GM21825 (cell line): ENCODE data around the gene PLCD3.

ENCODE experiments used
- ATAC-seq: cut with Tn5 transposase; IDR thresholded peaks from one replicate; pipeline ENCODE4 v1.9.1; 2021; ENCODE audit warnings: mild to moderate bottlenecking, moderate library complexity; ENCODE audit not compliant: unreplicated experiment

PLCD3 gene

GRCh38 chr17:45118691-45119090, 13.6 kb downstream of the PLCD3 start:
- ATAC-seq, result no peak

GRCh38 chr17:45117848-45118646, 14.3 kb downstream of the PLCD3 start:
- ATAC-seq, result no peak

GRCh38 chr17:45117334-45117733, 15.0 kb downstream of the PLCD3 start:
- no peak for ATAC-seq

DNA sequence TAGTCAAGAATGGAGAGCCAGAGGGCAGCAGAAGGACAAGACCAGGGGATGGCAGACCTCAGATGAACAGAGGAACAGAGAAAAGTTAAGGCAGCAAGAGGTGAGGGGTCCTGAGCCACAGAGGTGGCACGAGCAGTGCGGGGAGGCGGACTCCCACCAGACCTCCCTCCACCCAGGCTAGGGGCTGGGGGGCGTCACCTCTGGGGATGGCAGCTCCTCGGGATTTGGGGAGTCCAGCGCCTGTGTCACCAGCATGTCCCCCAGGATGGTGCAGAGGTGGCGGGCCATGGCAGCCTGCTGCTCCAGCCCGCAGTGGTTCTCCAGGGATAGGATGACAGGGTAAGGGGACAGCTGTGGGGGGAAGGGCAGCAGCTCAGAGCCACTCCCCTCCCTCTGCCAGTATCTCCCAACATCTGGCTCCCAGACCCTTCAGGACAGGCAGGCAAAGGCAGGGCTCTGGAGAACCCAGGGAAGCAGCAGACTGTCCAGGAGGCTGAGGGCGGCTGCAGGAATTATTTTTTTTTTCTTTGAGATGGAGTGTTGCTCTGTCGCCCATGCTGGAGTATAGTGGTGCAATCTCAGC, 15.8 kb downstream of the PLCD3 start:
- ATAC-seq, result no peak

- ATAC-seq, result no peak
Observed at GRCh38 chr17:45115871-45116270, 16.4 kb downstream of the PLCD3 start.

DNA sequence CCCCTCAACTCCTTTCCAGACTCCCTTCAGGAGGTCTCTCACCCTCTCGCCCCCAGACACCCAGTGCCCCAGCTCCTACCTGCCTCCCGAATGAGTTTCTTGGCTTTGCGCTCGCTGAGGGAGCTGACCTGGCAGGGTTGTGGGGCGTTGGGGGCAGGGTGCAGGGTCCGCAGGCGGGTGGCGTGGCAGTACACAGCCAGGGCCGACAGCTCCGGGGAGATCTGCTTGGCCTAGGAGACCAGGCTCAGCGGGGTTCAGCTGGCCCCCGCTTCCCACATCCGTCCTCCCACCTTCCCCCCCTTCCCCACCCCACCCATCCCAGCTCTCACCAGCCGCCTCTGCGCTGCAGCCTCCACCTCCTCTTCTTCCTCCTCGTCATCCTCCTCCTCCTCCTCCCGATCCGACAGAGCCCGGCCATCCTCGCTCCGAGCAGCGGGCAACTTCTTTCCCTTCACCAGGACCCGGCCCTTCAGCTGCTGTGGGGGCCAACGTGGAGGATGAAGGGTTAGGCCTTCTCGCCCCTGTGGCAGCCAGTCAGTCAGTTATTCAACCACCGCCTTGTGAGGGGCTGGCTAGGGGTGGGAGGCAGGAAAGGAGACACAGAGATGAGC, 17.2 kb downstream of the PLCD3 start:
- no peak for ATAC-seq

GRCh38 chr17:45114117-45114932, 18.0 kb downstream of the PLCD3 start:
- ATAC-seq, result no peak

- no peak for ATAC-seq
Observed at GRCh38 chr17:45113424-45113754, 18.9 kb downstream of the PLCD3 start.

GRCh38 chr17:45112559-45113423, 19.5 kb downstream of the PLCD3 start:
- ATAC-seq, result no peak

DNA sequence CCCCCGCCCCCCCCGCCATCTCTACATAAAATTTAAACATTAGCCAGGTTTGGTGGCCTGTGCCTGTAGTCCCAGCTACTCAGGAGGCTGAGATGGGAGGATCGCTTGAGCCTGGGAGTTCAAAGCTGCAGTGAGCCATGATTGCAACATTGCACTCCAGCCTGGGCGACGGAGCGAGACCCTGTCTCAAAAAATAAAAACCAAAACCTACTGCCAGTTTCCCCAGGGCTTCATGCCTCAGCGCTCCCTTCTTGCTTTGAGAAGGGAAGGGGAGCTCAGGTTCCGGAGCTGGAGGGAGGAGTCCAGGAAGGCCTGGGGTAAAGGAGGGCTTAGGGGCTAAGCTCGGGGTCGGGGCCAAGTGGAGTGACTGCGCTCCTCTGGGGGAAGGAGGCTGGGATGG, 20.5 kb downstream of the PLCD3 start:
- no peak for ATAC-seq

DNA sequence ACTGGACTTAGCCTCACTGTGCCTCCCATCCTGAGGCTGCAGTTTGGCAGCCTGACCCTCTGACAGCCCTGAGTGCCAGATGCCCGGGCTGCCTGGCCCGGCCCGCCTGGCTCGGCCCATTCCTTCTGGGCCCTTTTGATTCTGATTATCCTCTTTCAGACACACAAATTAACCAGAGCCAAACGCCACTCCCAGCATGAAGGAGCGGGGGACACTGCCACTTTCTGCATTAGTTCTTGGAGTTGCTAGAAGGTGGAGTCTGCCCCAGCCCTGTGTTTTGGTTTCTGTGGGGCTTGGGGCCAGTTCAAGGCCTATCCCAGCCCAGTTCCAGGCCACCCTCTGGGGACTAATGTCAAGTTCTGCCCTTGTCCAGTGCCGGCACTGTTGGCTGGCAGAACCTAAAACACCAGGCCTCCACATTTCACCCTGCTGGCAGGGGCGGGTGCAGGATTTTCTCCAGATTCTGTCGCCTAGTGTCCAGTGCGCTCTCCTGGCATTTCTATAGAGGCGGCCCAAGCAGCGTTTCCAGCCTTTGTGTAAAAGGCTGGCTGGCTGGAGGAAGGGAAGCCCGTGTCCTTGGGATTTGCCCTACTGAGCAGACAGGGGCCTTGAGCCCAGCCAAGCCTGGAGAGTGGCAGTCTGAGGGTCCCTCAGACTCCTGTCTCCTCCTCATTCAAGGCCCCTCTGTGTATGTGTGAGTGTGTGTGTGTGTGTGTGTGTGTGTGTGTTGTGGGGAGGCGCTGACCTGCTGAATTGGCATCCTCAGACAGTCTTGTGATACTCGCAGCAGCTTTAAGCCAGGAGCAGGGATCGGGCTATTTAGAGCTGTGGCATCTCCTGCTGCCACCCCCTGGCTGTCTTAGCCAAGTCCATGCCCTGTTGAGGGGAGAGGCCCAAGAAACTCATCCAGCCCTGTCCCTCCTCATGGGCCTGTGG, 21.4 kb downstream of the PLCD3 start:
- no peak for ATAC-seq

GRCh38 chr17:45108595-45109521, 23.5 kb downstream of the PLCD3 start:
- no peak for ATAC-seq

DNA sequence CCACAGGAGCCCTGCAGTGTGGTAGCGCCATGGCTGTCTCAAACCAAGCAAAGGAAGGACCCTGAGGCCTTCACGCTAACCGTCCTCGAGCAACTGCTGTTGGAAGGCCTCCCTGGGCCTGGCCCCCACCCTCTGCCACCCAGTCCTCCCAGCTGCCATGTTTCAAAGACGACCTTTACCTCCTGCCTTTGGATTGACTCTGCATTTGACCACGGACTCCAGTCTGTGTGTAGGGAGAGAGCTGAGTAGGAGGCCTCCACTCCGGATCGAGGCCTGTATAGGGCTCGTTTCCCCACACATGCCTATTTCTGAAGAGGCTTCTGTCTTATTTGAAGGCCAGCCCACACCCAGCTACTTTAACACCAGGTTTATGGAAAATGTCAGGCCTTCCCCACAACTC, 24.3 kb downstream of the PLCD3 start:
- ATAC-seq, result no peak

DNA sequence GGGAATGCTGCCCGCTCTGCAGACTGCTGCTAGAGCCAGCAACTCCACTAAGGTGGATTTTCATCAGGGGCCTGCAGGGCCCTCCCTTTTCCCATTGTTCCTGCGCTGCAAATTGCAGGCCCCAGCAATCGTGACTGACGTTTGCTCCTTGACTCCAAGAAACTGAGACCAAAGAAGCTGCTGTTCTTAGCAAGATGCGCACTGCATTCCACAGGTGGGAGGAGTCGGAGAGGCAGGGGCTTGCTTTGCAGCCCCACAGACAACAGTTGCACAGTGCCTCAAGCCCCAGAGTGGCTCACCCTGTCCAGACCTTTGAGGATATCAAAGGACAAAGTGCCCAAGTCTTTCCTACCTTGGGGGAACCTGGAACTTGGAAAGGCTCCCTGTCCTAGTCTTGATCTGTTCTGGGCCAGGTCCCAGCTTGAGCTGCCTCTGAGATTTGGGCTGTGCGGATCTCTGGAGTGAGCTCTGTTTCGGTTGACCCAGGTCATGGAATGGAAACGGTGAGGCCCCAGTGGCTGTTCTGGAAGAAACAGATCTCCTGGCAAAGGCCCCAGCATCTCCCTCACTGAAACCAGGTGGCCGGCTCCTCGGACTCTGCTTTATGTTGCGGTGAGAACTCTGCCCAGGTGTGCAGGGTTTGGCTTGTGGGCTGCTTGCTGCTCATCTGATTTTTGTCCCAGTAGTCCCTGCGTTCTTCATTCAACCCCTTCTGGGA, 24.9 kb downstream of the PLCD3 start:
- no peak for ATAC-seq

GRCh38 chr17:45106582-45106981, 25.7 kb downstream of the PLCD3 start:
- ATAC-seq, result no peak

DNA sequence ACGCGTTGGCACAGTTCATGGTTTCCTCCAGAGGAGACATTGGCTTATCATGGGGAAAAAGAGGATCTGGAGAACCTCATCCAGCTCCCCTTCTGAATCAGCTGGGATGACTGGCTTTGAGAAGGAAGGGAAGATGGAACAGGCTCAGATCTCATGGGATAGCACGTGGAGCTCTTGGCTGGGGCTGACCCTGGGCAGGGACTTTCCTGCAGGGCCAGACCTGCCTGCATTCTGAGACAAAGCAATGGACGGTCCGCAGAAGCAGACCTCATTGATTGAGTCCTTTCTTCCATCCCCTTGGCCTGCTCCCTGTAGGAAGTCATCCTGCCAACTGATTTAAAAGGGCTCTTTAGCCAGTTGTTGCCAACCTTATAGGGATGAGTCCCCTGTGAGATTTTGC, 26.2 kb downstream of the PLCD3 start:
- no peak for ATAC-seq

DNA sequence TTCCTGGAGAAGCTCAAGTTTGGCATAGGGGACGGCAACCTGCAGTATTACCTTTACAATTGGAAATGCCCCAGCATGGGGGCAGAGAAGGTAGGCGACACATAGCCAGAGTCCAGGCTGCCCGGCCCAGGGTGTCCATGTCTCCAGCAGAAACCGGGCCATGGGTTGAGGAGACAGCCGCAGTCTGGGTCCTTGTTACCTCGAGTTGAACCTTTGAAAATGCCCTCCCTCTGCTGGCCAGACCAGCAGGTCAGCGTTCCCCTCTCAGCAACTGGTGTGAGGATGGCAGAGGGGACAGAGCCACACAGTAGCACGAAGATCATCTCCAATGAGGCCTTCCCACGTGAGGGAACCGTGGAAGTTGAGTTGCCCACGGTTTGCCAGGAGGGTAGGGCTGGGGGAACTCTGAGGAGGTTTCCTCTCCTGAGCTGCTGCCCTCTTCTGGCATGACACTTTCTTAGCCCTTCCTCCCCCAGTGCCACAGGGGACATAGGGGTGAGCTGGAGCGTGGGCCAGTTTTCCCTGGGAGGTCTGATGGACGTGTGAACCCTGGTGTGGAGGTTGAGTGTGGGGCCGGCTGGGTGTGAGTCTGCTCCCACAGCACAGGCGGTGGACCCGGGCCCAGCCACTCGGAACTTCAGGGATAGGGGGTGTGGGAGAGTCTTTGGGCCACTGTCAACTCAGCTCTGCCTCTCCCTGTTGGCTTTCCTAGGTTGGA, 27.2 kb downstream of the PLCD3 start:
- no peak for ATAC-seq
